Umbilical cord (tissue), 2 donors: ENCODE results near the gene RPTOR. TPM values are rescaled to one million over a fixed set of nuclear protein-coding genes. Genes with fewer than 3 reads are reported as not detected.
"Not testable (repeated sequence)": the region's sequence is repeated elsewhere in the genome, so short reads cannot be mapped to it uniquely, and the experiment has no call there.

Experiments used
- DNase-seq: peaks from one replicate; pipeline ENCODE4 v3.0.0-alpha.2; 2015; ENCODE audit warnings: low spot score
- total RNA-seq: library from RNA; depleted of rRNA; stranded (reverse); fragments of >200 nt; gene quantifications from one replicate; pipeline ENCODE4 v1.2.3, GENCODE V29; 2014; ENCODE audit warnings: low replicate concordance; ENCODE audit not compliant: insufficient read depth

The RPTOR gene
- total RNA-seq, 1 donor from 2014 or later, result 19.7 TPM

GRCh38 chr17:80742091-80742490 lies 197.5 kb downstream of the RPTOR start:
- no peak for DNase-seq

- DNase-seq, result no peak
These were observed 198.0 kb downstream of the RPTOR start for GRCh38 chr17:80742581-80743180.

- DNase-seq, result no peak
These were observed 198.6 kb downstream of the RPTOR start for GRCh38 chr17:80743181-80743771.

GRCh38 chr17:80743973-80744372 lies 199.3 kb downstream of the RPTOR start:
- DNase-seq, result not testable (repeated sequence)

- not testable (repeated sequence) for DNase-seq
These were observed 200.1 kb downstream of the RPTOR start for GRCh38 chr17:80744725-80745124.

GRCh38 chr17:80745183-80745582 lies 200.5 kb downstream of the RPTOR start:
- no peak for DNase-seq

- no peak for DNase-seq
These were observed 201.8 kb downstream of the RPTOR start for GRCh38 chr17:80746262-80746935.

GRCh38 chr17:80747469-80747868 lies 202.8 kb downstream of the RPTOR start:
- DNase-seq, result no peak

- DNase-seq, result no peak
These were observed 205.0 kb downstream of the RPTOR start for GRCh38 chr17:80749611-80750010.

- no peak for DNase-seq
These were observed 205.6 kb downstream of the RPTOR start for GRCh38 chr17:80750263-80750662.

- DNase-seq, result no peak
These were observed 206.7 kb downstream of the RPTOR start for GRCh38 chr17:80751070-80751945.

GRCh38 chr17:80751946-80752581 lies 207.4 kb downstream of the RPTOR start:
- DNase-seq, result peak; percentile 40

- DNase-seq, result no peak
These were observed 209.2 kb downstream of the RPTOR start for GRCh38 chr17:80753685-80754345.

GRCh38 chr17:80754846-80755245 lies 210.2 kb downstream of the RPTOR start:
- DNase-seq, result no peak

- DNase-seq, result no peak
These were observed 211.2 kb downstream of the RPTOR start for GRCh38 chr17:80755650-80756405.

GRCh38 chr17:80758481-80759376 lies 214.1 kb downstream of the RPTOR start:
- no peak for DNase-seq

GRCh38 chr17:80759377-80759673 lies 214.7 kb downstream of the RPTOR start:
- no peak for DNase-seq

GRCh38 chr17:80760511-80760911 lies 215.9 kb downstream of the RPTOR start:
- DNase-seq, result no peak

GRCh38 chr17:80761110-80761871 lies 216.7 kb downstream of the RPTOR start:
- DNase-seq, result peak; percentile 67
